GM12878 (cell line): ENCODE data around the gene SELPLG. TPM values are rescaled to one million over a fixed set of nuclear protein-coding genes. Genes with fewer than 3 reads are reported as not detected.

Experiments used
- ATF7 ChIP-seq: fragments of 450-650 bp; IDR thresholded peaks from 2 replicates; pipeline ENCODE4 v1.6.1; 2016; ENCODE audit warnings: low read depth, mild to moderate bottlenecking
- CBFB ChIP-seq: IDR thresholded peaks from 2 replicates; pipeline ENCODE4 v1.6.1; 2016; ENCODE audit warnings: antibody characterized with exemption, low read depth
- MTA3 ChIP-seq: IDR thresholded peaks from 2 replicates; pipeline ENCODE4 v1.6.1; 2012; ENCODE audit warnings: low read length, inconsistent platforms, borderline replicate concordance
- MYC ChIP-seq: IDR thresholded peaks from 2 replicates; pipeline ENCODE4 v1.6.1; 2011; ENCODE audit warnings: mild to moderate bottlenecking, low read length, moderate library complexity, inconsistent platforms; ENCODE audit not compliant: insufficient read depth, insufficient replicate concordance, insufficient read length, severe bottlenecking
- NRF1 ChIP-seq: conservative IDR thresholded peaks from 2 replicates; pipeline ENCODE4 v1.6.1; 2011; ENCODE audit warnings: mild to moderate bottlenecking, low read depth, low read length, improper control_type of control experiment
- SMAD1 ChIP-seq: fragments of 450-650 bp; IDR thresholded peaks from 2 replicates; pipeline ENCODE4 v1.6.1; 2018; ENCODE audit warnings: mild to moderate bottlenecking, low read depth; ENCODE audit not compliant: partially characterized antibody
- SREBF2 ChIP-seq: IDR thresholded peaks from 2 replicates; pipeline ENCODE4 v1.6.1; 2012; ENCODE audit warnings: mild to moderate bottlenecking, low read length
- STAT1 ChIP-seq: fragments of 450-650 bp; conservative IDR thresholded peaks from 2 replicates; pipeline ENCODE4 v1.6.1; 2014; ENCODE audit warnings: antibody characterized with exemption, mild to moderate bottlenecking
- ZBED1 ChIP-seq: IDR thresholded peaks from 2 replicates; pipeline ENCODE4 v1.6.1; 2016; ENCODE audit warnings: borderline replicate concordance
- ZNF622 ChIP-seq: fragments of 450-650 bp; IDR thresholded peaks from 2 replicates; pipeline ENCODE4 v1.6.1; 2017; ENCODE audit warnings: mild to moderate bottlenecking, inconsistent platforms
- ZSCAN29 ChIP-seq: fragments of 450-650 bp; IDR thresholded peaks from 2 replicates; pipeline ENCODE4 v1.6.1; 2017; ENCODE audit warnings: mild to moderate bottlenecking, moderate library complexity
- polyA plus RNA-seq, 11 experiments: library from polyadenylated mRNA; depleted of rRNA in 4 of 11; unstranded in 6 of 11; stranded (reverse) in 5 of 11; fragments of >200 nt; fragmentation: Nextera tagmentation in 4 of 11; fragmentation: Illumina TruSeq in 1 of 11; extraction: Ambion mirVana in 4 of 11; extraction: Trizol in 1 of 11; gene quantifications; 1 replicate in 1 of 11; 2 replicates in 10 of 11; pipeline versions ENCODE4 v1.2.1 to v1.2.3, GENCODE V29; 2011 to 2016; ENCODE audit warnings: inconsistent platforms in 2 of 11, missing spikeins in 2 of 11, low read depth in 1 of 11
- total RNA-seq, 4 experiments: library from RNA; depleted of rRNA in 3 of 4; stranded (reverse); fragments of >200 nt in 3 of 4; fragmentation: Illumina TruSeq in 1 of 4; extraction: Trizol in 1 of 4; gene quantifications; 2 replicates each; pipeline versions ENCODE4 v1.2.1 to v1.2.3, GENCODE V29; 2013 to 2021
- TF ChIP-seq, protein P1 (sequence below): fragments of 450-650 bp; IDR thresholded peaks from 2 replicates; pipeline ENCODE4 v1.6.1; 2017; ENCODE audit warnings: mild to moderate bottlenecking, low read depth, inconsistent platforms; ENCODE audit not compliant: poor library complexity, severe bottlenecking
- TF ChIP-seq, protein P2 (sequence below): IDR thresholded peaks from 2 replicates; pipeline ENCODE4 v1.6.1; 2011; ENCODE audit warnings: low read depth, mild to moderate bottlenecking, low read length, moderate library complexity, borderline replicate concordance; ENCODE audit errors: extremely low read depth
- TF ChIP-seq, protein P3 (sequence below): fragments of 150-350 bp; IDR thresholded peaks from 2 replicates; pipeline ENCODE4 v1.6.1; 2014; ENCODE audit warnings: mild to moderate bottlenecking, low read depth, low read length
- TF ChIP-seq, protein P4 (sequence below): fragments of 450-650 bp; IDR thresholded peaks from 2 replicates; pipeline ENCODE4 v1.6.1; 2016; ENCODE audit warnings: mild to moderate bottlenecking, moderate library complexity, borderline replicate concordance
- TF ChIP-seq, protein P5 (sequence below): fragments of 150-350 bp; IDR thresholded peaks from 2 replicates; pipeline ENCODE4 v1.6.1; 2016; ENCODE audit warnings: low read depth, low read length

Gene SELPLG
- total and polyA plus RNA-seq, 10 of the 15 experiments (the other 5 are each of a cell fraction or from before 2014, with no cell fraction given), result 3.2 to 32.3 (median 23.9) TPM

DNA sequence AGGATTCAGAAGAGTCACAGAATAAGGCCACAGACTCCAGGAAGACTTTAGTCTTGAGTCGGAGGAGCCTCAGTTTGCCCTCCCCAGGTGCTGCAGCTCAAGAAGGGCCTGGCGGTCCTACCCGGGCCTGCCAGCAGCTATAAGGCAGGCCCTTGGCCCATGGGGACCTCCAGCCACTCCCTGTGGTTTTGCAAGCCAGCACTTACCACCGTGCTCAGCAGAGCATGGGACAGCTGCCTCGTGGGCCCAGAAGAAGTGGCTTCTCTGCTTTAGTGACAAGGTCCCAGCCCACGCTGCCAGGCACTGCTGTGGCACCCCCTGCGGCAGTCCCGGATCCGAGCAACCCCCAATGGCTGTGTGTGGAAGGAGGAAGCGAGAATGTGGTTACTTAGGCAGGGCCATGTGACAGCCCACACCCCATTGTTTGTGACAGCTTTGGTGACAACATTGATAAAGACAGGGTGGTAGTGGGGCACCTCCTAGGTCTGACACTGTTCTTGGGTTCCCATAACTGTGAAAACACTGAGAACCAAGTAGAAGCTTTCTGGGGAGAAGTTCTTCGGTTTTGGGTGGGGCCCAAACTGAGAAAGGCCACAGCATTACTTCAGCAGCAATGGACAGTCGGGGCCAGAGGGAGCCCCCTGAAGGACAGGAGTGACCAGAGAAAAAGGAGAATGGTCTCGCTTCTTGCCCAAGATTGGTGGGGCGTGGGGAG, at the start of gene SELPLG (continued):
- TF ChIP-seq, protein P1, sequence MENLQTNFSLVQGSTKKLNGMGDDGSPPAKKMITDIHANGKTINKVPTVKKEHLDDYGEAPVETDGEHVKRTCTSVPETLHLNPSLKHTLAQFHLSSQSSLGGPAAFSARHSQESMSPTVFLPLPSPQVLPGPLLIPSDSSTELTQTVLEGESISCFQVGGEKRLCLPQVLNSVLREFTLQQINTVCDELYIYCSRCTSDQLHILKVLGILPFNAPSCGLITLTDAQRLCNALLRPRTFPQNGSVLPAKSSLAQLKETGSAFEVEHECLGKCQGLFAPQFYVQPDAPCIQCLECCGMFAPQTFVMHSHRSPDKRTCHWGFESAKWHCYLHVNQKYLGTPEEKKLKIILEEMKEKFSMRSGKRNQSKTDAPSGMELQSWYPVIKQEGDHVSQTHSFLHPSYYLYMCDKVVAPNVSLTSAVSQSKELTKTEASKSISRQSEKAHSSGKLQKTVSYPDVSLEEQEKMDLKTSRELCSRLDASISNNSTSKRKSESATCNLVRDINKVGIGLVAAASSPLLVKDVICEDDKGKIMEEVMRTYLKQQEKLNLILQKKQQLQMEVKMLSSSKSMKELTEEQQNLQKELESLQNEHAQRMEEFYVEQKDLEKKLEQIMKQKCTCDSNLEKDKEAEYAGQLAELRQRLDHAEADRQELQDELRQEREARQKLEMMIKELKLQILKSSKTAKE, result peak; percentile 95
- TF ChIP-seq ATF7, result peak; percentile 95
- TF ChIP-seq MTA3, result peak; percentile 92; the same call in 1 of the 2 replicates
- TF ChIP-seq ZSCAN29, result no peak
- TF ChIP-seq SREBF2, result no peak
- TF ChIP-seq, protein P2, sequence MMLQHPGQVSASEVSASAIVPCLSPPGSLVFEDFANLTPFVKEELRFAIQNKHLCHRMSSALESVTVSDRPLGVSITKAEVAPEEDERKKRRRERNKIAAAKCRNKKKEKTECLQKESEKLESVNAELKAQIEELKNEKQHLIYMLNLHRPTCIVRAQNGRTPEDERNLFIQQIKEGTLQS, result no peak
- TF ChIP-seq, protein P3, sequence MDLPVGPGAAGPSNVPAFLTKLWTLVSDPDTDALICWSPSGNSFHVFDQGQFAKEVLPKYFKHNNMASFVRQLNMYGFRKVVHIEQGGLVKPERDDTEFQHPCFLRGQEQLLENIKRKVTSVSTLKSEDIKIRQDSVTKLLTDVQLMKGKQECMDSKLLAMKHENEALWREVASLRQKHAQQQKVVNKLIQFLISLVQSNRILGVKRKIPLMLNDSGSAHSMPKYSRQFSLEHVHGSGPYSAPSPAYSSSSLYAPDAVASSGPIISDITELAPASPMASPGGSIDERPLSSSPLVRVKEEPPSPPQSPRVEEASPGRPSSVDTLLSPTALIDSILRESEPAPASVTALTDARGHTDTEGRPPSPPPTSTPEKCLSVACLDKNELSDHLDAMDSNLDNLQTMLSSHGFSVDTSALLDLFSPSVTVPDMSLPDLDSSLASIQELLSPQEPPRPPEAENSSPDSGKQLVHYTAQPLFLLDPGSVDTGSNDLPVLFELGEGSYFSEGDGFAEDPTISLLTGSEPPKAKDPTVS, result 0 out of 2 replicates have a peak, but pooled peaks have one; percentile 67
- no peak for TF ChIP-seq NRF1
- peak; percentile 65; the same call in 1 of the 2 replicates for TF ChIP-seq ZBED1
- TF ChIP-seq CBFB, result peak; percentile 95
- TF ChIP-seq, protein P4, sequence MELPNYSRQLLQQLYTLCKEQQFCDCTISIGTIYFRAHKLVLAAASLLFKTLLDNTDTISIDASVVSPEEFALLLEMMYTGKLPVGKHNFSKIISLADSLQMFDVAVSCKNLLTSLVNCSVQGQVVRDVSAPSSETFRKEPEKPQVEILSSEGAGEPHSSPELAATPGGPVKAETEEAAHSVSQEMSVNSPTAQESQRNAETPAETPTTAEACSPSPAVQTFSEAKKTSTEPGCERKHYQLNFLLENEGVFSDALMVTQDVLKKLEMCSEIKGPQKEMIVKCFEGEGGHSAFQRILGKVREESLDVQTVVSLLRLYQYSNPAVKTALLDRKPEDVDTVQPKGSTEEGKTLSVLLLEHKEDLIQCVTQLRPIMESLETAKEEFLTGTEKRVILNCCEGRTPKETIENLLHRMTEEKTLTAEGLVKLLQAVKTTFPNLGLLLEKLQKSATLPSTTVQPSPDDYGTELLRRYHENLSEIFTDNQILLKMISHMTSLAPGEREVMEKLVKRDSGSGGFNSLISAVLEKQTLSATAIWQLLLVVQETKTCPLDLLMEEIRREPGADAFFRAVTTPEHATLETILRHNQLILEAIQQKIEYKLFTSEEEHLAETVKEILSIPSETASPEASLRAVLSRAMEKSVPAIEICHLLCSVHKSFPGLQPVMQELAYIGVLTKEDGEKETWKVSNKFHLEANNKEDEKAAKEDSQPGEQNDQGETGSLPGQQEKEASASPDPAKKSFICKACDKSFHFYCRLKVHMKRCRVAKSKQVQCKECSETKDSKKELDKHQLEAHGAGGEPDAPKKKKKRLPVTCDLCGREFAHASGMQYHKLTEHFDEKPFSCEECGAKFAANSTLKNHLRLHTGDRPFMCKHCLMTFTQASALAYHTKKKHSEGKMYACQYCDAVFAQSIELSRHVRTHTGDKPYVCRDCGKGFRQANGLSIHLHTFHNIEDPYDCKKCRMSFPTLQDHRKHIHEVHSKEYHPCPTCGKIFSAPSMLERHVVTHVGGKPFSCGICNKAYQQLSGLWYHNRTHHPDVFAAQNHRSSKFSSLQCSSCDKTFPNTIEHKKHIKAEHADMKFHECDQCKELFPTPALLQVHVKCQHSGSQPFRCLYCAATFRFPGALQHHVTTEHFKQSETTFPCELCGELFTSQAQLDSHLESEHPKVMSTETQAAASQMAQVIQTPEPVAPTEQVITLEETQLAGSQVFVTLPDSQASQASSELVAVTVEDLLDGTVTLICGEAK, result no peak
- no peak for TF ChIP-seq ZNF622
- TF ChIP-seq, protein P5, sequence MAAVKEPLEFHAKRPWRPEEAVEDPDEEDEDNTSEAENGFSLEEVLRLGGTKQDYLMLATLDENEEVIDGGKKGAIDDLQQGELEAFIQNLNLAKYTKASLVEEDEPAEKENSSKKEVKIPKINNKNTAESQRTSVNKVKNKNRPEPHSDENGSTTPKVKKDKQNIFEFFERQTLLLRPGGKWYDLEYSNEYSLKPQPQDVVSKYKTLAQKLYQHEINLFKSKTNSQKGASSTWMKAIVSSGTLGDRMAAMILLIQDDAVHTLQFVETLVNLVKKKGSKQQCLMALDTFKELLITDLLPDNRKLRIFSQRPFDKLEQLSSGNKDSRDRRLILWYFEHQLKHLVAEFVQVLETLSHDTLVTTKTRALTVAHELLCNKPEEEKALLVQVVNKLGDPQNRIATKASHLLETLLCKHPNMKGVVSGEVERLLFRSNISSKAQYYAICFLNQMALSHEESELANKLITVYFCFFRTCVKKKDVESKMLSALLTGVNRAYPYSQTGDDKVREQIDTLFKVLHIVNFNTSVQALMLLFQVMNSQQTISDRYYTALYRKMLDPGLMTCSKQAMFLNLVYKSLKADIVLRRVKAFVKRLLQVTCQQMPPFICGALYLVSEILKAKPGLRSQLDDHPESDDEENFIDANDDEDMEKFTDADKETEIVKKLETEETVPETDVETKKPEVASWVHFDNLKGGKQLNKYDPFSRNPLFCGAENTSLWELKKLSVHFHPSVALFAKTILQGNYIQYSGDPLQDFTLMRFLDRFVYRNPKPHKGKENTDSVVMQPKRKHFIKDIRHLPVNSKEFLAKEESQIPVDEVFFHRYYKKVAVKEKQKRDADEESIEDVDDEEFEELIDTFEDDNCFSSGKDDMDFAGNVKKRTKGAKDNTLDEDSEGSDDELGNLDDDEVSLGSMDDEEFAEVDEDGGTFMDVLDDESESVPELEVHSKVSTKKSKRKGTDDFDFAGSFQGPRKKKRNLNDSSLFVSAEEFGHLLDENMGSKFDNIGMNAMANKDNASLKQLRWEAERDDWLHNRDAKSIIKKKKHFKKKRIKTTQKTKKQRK, result no peak
- TF ChIP-seq STAT1, result peak; percentile 65; the same call in 1 of the 2 replicates
- peak; percentile 76 for TF ChIP-seq SMAD1
- peak; percentile 68 for TF ChIP-seq MYC
